HUES48 (cell line): ENCODE results near the gene DAPK2.

Source experiments
- H3K27ac ChIP-seq: one replicate; pipeline ENCODE4 v1.7.0; 2013; ENCODE audit warnings: low read depth, low read length, inconsistent platforms
- H3K27me3 ChIP-seq: 2 replicates; pipeline ENCODE4 v1.6.1; 2013; ENCODE audit warnings: mild to moderate bottlenecking, low read length; ENCODE audit not compliant: control insufficient read depth, insufficient read depth
- H3K36me3 ChIP-seq: 2 replicates; pipeline ENCODE4 v1.6.1; 2013; ENCODE audit warnings: low read length; ENCODE audit not compliant: control insufficient read depth, insufficient read depth
- H3K4me1 ChIP-seq: 2 replicates; pipeline ENCODE4 v1.6.1; 2013; ENCODE audit warnings: mild to moderate bottlenecking, low read length; ENCODE audit not compliant: control insufficient read depth, insufficient read depth
- H3K4me3 ChIP-seq: 2 replicates; pipeline ENCODE4 v1.5.1; 2013; ENCODE audit warnings: mild to moderate bottlenecking, low read depth, low read length
- H3K9ac ChIP-seq: 2 replicates; pipeline ENCODE4 v1.6.1; 2013; ENCODE audit warnings: mild to moderate bottlenecking, low read depth, low read length, moderate library complexity
- H3K9me3 ChIP-seq: 2 replicates; pipeline ENCODE4 v1.6.1; 2013; ENCODE audit warnings: low read length; ENCODE audit not compliant: control insufficient read depth, insufficient read depth

The DAPK2 gene

DNA sequence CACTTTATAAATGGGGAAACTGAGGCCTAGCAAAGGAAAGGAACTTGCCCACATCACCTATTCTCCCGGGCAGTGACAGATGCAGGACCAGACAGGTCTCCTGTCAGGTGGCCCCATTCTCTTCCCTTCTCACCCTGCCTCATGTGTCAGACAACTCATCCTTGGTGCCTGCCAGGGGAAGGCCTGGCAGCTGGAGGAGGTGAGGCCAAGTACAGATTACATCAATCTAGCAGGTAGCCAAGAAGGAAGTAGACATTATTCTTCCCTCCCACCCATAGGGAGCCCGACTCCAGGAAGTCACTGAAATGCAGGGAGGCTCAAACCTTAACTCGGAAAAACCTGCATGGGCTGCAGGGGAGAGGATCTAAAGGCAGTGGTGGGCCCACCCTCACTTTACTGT lies 39.6 kb downstream of the DAPK2 start:
- Histone ChIP-seq H3K27ac (no peak overlapping the region), H3K4me1 (no peaks in the 10 kb centered on the region), H3K9me3 (no peaks in the 10 kb centered on the region), H3K4me3 (no peak overlapping the region), H3K27me3 (no peaks in the 10 kb centered on the region), H3K9ac (no peak overlapping the region), H3K36me3 (no peaks in the 10 kb centered on the region)

DNA sequence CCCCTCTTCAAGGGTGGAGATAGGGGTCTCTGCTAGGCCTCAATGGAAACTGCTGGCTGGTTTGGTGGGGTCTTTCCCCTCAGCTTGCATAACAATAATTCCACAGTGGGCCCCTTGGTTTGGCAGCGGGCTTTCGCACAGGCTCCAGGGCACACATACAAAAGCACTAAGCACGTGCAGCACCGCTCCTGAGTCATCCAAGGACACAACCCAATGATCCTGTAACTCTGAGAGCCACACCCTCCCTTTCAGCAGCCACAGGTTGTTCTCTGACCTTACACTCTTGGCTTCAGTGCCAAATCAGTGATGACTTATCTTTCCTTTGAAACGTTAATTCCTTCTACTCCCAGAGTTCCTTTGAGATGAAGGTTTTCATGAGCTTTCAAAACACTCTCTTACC lies 41.7 kb downstream of the DAPK2 start:
- Histone ChIP-seq H3K27me3 (no peaks in the 10 kb centered on the region), H3K4me1 (no peaks in the 10 kb centered on the region), H3K4me3 (no peak overlapping the region), H3K36me3 (no peaks in the 10 kb centered on the region), H3K9me3 (no peaks in the 10 kb centered on the region), H3K9ac (no peak overlapping the region), H3K27ac (no peak overlapping the region)

DNA sequence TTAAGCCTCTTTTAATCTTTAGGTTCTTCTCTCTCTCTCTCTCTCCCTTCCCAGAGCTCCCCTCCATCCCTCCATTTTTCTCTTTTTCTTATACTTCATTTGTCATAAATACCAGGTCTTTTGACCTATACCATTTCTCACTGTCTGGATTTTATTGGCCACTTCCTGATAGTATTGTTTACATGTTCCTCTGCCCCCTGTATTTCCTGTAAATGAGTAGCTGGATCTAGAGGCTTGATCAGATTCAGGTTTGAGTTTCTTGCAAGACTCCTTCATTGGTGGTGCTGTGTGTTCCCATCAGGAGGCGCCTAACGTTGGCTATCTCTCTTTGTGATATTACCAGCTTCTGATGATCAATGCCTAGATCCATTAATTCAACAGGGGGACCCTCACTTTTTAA lies 42.2 kb downstream of the DAPK2 start:
- Histone ChIP-seq H3K4me3 (no peak overlapping the region), H3K9me3 (no peaks in the 10 kb centered on the region), H3K27ac (no peak overlapping the region), H3K27me3 (no peaks in the 10 kb centered on the region), H3K36me3 (no peaks in the 10 kb centered on the region), H3K9ac (no peak overlapping the region), H3K4me1 (no peaks in the 10 kb centered on the region)

DNA sequence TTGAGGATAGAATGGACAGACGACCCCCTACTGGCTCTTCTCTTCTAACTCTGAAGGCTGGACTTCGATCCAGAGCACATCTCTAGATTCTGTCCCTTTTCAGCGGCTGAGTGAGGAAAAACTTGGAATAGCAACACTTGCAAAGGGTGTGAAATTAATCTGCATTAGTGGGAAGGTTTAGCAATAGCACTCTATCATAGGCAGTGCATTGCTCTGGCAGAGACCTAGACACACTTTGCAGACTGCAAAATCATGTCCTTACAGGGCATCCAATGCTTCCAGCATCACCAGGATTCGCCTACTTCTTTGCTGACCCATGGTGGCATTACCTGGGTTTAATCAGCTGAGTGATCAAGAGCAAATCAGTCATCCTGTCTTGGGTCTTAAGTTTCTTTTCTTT lies 43.1 kb downstream of the DAPK2 start:
- H3K9ac ChIP-seq: no peak overlapping the region
- H3K36me3 ChIP-seq: no peaks in the 10 kb centered on the region
- H3K27me3 ChIP-seq: no peaks in the 10 kb centered on the region
- H3K4me3 ChIP-seq: no peak overlapping the region
- no peaks in the 10 kb centered on the region for H3K4me1 ChIP-seq
- H3K9me3 ChIP-seq: no peaks in the 10 kb centered on the region
- no peak overlapping the region for H3K27ac ChIP-seq

DNA sequence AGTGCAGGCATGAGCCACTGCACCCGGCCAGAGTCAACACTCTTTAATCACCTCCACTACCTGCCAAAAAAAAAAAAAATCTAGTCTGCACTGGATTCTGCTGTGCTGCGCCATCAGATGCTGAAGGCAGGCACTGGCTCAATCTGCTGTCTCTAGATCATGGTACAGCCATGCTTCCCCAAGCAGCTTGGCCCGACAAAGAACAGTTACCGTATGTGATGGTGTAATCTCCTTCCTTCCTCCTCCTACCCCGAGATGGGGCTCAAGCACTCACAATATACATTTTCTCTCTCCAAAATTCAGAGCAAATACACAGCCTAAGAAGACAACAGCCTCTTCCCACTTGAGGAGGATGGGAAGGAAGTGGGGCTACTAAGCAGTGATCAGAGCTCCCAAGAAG lies 45.1 kb downstream of the DAPK2 start:
- Histone ChIP-seq H3K4me3 (no peak overlapping the region), H3K27me3 (no peaks in the 10 kb centered on the region), H3K9ac (no peak overlapping the region), H3K27ac (no peak overlapping the region), H3K9me3 (no peaks in the 10 kb centered on the region), H3K36me3 (no peaks in the 10 kb centered on the region), H3K4me1 (no peaks in the 10 kb centered on the region)

DNA sequence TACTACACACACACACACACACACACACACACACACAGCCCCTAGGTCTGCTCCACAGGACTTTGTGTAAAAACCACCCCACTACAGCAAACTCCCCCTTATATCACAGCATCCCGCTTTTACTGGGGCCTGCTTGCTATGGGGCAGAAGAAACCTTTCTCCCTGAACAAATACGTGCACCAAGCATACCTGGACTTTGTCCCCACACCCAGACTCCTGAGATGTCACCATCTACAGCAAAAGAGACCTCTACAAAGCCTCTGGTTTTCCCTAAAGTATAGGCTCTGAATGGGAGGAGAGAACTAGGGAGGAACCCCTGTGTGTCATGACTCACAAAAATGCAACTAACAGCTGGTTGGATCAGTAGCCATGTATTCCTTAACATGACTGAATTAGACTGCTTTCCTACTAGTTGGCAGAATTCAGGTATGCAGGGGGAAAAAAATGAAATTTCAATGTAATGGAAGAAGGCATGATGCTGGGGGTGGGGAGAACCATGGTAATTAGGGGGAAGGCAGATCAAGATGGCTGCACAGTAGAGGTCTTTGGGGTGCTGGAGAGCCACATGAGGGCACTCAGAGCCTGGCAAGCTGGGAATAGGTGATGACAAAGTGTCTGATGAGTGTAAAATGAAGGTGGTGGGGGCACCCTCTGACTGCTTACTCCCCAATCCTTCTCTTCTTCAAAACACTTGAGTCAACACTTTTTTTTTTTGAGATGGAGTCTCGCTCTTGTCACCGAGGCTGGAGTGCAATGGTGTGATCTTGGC lies 45.9 kb downstream of the DAPK2 start:
- no peak overlapping the region for H3K9ac ChIP-seq
- H3K9me3 ChIP-seq: no peaks in the 10 kb centered on the region
- no peaks in the 10 kb centered on the region for H3K36me3 ChIP-seq
- H3K4me3 ChIP-seq: no peak overlapping the region
- H3K27ac ChIP-seq: no peak overlapping the region
- no peaks in the 10 kb centered on the region for H3K4me1 ChIP-seq
- no peaks in the 10 kb centered on the region for H3K27me3 ChIP-seq

DNA sequence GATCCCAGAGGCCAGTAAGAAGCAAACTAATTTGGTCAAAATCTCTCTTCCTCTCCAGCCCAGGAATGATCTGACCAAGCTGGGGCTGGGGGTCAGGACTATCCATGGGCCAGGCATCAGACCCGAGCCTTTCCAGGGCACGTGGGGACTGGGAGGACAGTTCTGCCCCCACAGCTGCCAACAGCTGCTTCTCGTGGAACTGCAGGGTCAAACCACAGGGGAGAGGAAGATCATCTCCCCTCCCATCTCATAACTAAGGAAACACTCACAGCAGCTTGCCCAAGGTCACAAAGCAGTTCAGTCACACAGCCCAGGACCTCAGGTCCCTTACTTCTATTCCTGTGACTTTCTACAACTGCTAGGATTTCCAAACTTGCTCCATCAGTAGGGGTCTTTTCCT lies 47.1 kb downstream of the DAPK2 start:
- Histone ChIP-seq H3K9me3 (no peaks in the 10 kb centered on the region), H3K4me1 (no peaks in the 10 kb centered on the region), H3K9ac (no peak overlapping the region), H3K27me3 (no peaks in the 10 kb centered on the region), H3K36me3 (no peaks in the 10 kb centered on the region), H3K27ac (no peak overlapping the region), H3K4me3 (no peak overlapping the region)

DNA sequence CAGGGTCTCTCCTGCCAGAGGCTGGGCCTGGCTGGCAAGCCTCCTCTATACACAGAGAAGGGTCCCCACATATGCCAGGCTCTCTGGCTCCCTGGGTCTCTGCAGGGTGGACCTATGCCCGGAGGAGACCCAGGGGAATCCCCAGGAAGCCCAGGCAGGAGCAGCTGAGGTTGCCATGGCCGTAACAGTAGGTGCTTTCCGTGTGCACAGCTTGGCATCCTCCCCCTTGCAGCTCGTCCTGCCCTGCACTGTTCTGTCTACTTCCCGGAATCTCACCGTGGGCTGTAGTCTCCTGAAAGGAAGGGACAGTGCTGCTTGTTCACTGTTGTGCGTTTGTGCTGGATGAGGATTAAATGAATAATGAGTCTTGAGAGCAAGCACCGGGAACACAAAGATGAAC lies 47.8 kb downstream of the DAPK2 start:
- Histone ChIP-seq H3K9me3 (no peaks in the 10 kb centered on the region), H3K36me3 (no peaks in the 10 kb centered on the region), H3K4me3 (no peak overlapping the region), H3K27me3 (no peaks in the 10 kb centered on the region), H3K4me1 (no peaks in the 10 kb centered on the region), H3K27ac (no peak overlapping the region), H3K9ac (no peak overlapping the region)

DNA sequence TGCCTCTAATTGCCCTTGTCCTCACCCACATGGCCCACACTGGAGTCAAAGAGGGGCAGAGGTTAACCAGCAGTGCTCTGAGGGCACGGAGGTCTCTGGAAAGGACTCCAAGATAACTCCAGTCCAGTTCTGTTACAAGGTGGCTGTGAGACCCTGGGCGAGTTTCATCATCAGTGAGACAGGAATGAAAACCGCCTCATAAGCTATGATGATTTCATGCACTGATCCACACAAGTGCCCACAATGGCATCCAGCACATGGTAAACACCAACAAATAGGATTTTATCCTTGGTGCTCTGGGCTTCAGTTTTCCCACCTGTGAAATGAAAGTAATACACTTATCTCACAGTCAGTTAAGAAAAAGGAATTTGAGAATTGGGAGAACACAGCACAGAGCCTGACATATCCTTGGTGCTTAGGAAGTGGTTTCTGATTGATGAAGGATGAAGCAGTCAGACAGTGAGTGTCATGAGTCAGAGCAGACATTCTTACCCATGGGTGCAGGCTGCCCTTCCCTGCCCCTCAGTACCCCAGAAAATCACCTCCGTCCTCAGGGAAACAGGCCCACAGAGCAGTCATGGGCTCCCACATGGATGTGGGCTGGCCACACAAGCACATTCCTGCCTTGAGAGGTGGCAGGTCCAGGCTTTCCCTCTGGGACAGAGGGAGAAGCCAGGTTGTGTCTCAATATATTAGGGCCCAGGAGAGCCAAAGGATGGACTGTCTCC lies 48.4 kb downstream of the DAPK2 start:
- H3K27me3 ChIP-seq: no peaks in the 10 kb centered on the region
- H3K9ac ChIP-seq: no peak overlapping the region
- H3K27ac ChIP-seq: no peak overlapping the region
- no peak overlapping the region for H3K4me3 ChIP-seq
- H3K9me3 ChIP-seq: no peaks in the 10 kb centered on the region
- no peaks in the 10 kb centered on the region for H3K4me1 ChIP-seq
- no peaks in the 10 kb centered on the region for H3K36me3 ChIP-seq

DNA sequence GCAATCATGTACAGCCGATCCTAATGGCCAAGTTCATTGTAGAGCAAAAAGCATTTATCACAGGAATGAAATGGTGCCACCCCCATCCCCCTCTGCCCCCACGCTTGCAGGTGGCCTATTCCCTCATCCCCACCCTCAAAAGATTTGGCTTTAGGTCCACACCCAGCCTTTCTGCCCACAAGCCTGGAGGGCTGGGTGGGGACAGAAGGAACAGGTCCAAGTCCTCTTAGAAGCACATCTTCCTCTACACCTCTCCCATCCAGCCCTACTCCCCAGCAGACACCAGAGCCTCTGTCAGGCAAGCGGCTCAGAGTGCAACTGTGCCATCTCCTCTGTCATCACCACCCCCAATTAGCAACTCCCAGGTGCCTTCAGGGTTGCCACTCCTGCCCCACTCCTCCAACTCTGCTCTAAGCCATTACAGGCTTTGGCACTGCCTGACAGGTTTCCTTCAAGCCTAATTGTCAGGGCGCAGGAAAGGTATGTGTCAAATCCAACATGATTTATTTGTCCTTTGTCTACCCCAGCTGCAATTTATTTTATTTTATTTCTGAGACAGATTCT lies 49.4 kb downstream of the DAPK2 start:
- Histone ChIP-seq H3K27ac (no peak overlapping the region), H3K9me3 (no peaks in the 10 kb centered on the region), H3K36me3 (no peaks in the 10 kb centered on the region), H3K4me3 (no peak overlapping the region), H3K9ac (no peak overlapping the region), H3K27me3 (no peaks in the 10 kb centered on the region), H3K4me1 (no peaks in the 10 kb centered on the region)

DNA sequence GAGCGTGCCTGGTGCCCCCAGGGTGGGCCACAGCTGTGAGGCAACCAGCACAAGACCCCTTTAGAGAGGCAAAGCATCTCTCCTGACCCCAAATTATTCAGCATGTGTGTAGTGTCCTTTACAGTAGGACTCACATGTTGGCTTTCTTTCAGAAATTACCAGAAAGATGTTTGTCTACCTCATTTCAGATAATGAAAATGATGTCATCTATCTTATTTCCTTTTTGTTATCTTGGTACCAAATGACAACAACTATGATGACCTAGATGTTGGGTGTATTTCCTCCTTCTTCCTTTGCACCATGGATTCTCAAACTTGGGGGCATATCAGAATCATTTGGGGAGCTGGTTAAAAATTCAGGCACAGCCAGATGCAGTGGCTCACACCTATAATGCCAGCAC lies 50.5 kb downstream of the DAPK2 start:
- Histone ChIP-seq H3K9me3 (no peaks in the 10 kb centered on the region), H3K36me3 (no peaks in the 10 kb centered on the region), H3K27ac (no peak overlapping the region), H3K9ac (no peak overlapping the region), H3K27me3 (no peaks in the 10 kb centered on the region), H3K4me3 (no peak overlapping the region), H3K4me1 (no peaks in the 10 kb centered on the region)
